Spleen (tissue), 11 donors: ENCODE data around the gene ARPP19. TPM values are rescaled to one million over a fixed set of nuclear protein-coding genes. Genes with fewer than 3 reads are reported as not detected.
A peak's percentile ranks its signal among the peaks of the same experiment; 100 is the strongest.

ENCODE experiments used
- DNase-seq: peaks from one replicate; pipeline ENCODE4 v3.0.0-alpha.2; 2020
- H3K27ac ChIP-seq, 8 donors: fragments of 200-600 bp; sonication (generic) in 7 of 8; 1 replicate in 4 of 8; 2 replicates in 4 of 8; pipeline versions ENCODE4 v1.5.0 to v1.8.0; 2016 to 2021; ENCODE audit warnings: inconsistent platforms in 4 of 8, mild to moderate bottlenecking in 4 of 8, moderate library complexity in 1 of 8
- H3K27me3 ChIP-seq, 7 donors: fragments of 200-600 bp; sonication (generic) in 6 of 7; replicated peaks in 1 of 7; 1 replicate in 4 of 7; 2 replicates in 3 of 7; pipeline versions ENCODE4 v1.5.0 to v1.8.0; 2016 to 2021; ENCODE audit warnings: inconsistent platforms in 3 of 7, mild to moderate bottlenecking in 1 of 7
- H3K36me3 ChIP-seq, 6 donors: fragments of 200-600 bp; sonication (generic) in 5 of 6; 1 replicate in 4 of 6; 2 replicates in 2 of 6; pipeline versions ENCODE4 v1.5.0 to v1.8.0; 2016 to 2021; ENCODE audit warnings: inconsistent platforms in 2 of 6
- H3K4me1 ChIP-seq, 6 donors: fragments of 200-600 bp; sonication (generic) in 5 of 6; 1 replicate in 3 of 6; 2 replicates in 3 of 6; pipeline versions ENCODE4 v1.5.0 to v1.8.0; 2016 to 2021; ENCODE audit warnings: inconsistent platforms in 3 of 6
- H3K4me3 ChIP-seq, 8 donors: fragments of 200-600 bp; sonication (generic) in 7 of 8; 1 replicate in 4 of 8; 2 replicates in 4 of 8; pipeline versions ENCODE4 v1.5.0 to v1.8.0; 2016 to 2021; ENCODE audit warnings: inconsistent platforms in 4 of 8, mild to moderate bottlenecking in 4 of 8, moderate library complexity in 2 of 8
- H3K9me3 ChIP-seq, 8 donors: fragments of 200-600 bp; sonication (generic) in 7 of 8; 1 replicate in 4 of 8; 2 replicates in 4 of 8; pipeline versions ENCODE4 v1.5.0 to v1.8.0; 2016 to 2021; ENCODE audit warnings: inconsistent platforms in 4 of 8
- CTCF ChIP-seq, 11 experiments: fragments of 200-600 bp in 7 of 11; fragments of 450-650 bp in 4 of 11; sonication (generic) in 4 of 11; IDR thresholded peaks in 8 of 11; conservative IDR thresholded peaks in 3 of 11; 1 replicate in 7 of 11; 2 replicates in 4 of 11; pipeline versions ENCODE4 v1.4.0 to v1.8.0; 2016 to 2021; ENCODE audit warnings: antibody characterized with exemption in 11 of 11, inconsistent platforms in 4 of 11, mild to moderate bottlenecking in 1 of 11
- POLR2A ChIP-seq, 3 donors: fragments of 450-650 bp; IDR thresholded peaks; one replicate each; pipeline ENCODE4 v1.5.1; 2017; ENCODE audit warnings: antibody characterized with exemption in 3 of 3, mild to moderate bottlenecking in 1 of 3
- POLR2AphosphoS5 ChIP-seq, 3 donors: sonication (generic); formaldehyde crosslinking; IDR thresholded peaks; one replicate each; pipeline ENCODE4 v1.5.1; 2017; ENCODE audit warnings: antibody characterized with exemption in 3 of 3
- WGBS, 5 donors: extraction: QIAGEN DNeasy Blood & Tissue Kit in 3 of 5; methylation state at CpG; one replicate each; pipeline versions ENCODE4 v1.1.5 to v1.1.7; 2013 to 2018; 5-methylcytosine and 5-hydroxymethylcytosine counted together
- intact Hi-C: fragments of 100-400 bp; cut with DNase I; formaldehyde crosslinking; loops from one replicate; pipeline ENCODE4 v1.15.0; 2023; ENCODE audit warnings: low total_unique reads
- polyA plus RNA-seq, 3 donors: library from polyadenylated mRNA; stranded (reverse); fragments of 200-250 nt; gene quantifications; one replicate each; pipeline ENCODE4 v1.2.1, GENCODE V29; 2013
- total RNA-seq, 7 donors: library from RNA; depleted of rRNA in 3 of 7; stranded (reverse); fragments of >200 nt in 3 of 7; fragmentation: NEBNext Ultra II Directional in 4 of 7; extraction: Animal tissue kit (Norgen Biotek cat#: 25700) in 4 of 7; gene quantifications; one replicate each; pipeline versions ENCODE4 v1.1.0 to v1.2.1, GENCODE V29; 2016 to 2021
- donor health status: healthy with polysubstance abuse.
- donor health status: DM: no; HTN: no; CAD: no; lungs with moderate emphysema.
- donor health status: DM: no; HTN: no; CAD: no.
- donor health status: Bipolar disorder and iron deficiency.
- donor health status: healthy.
- donor health status: DM: no; HTN: no; CAD: no.
- donor health status: DM: yes; HTN: yes; CAD: no.

ARPP19 gene
- total and polyA plus RNA-seq, 10 donors: 18.3 to 132 (median 101) TPM

- 80 to 90% (median 84%) methylated on average over 7 of the region's 7 CpGs for WGBS, 5 donors
- DNase-seq: no peak
- Histone ChIP-seq H3K27me3 (peaks cover 0 to 12% (median 0%) of the 10 kb centered on the region in 7 donors), H3K36me3 (no peaks in the 10 kb centered on the region), H3K9me3 (no peaks in the 10 kb centered on the region), H3K4me3 (peak overlapping the region in 5 of 8 donors; percentile 75 to 81 (median 77)), H3K4me1 (peaks cover 0 to 74% (median 35%) of the 10 kb centered on the region in 6 donors), H3K27ac (peak overlapping the region in 1 of 8 donors; percentile 93)
- TF ChIP-seq POLR2AphosphoS5 (IDR thresholded peaks at IDR 0.05) (no peak), POLR2A (IDR thresholded peaks at IDR 0.05) (no peak), CTCF (IDR thresholded peaks at IDR 0.05 in 8 of 11, conservative IDR thresholded peaks at IDR 0.05 in 3 of 11) (no peak)
- intact Hi-C loops: no loop called here
Measured at GRCh38 chr15:52527196-52527910, 41.5 kb downstream of the ARPP19 start.

GRCh38 chr15:52524223-52525136 is 44.4 kb downstream of the ARPP19 start:
- intact Hi-C loops: no loop called here
- WGBS, 5 donors: 92 to 98% (median 95%) methylated on average over 4 of the region's 4 CpGs
- DNase-seq: no peak
- no peaks in the 10 kb centered on the region for H3K9me3 ChIP-seq
- H3K27me3 ChIP-seq: no peaks in the 10 kb centered on the region
- peaks cover 0 to 94% (median 31%) of the 10 kb centered on the region in 6 donors for H3K4me1 ChIP-seq
- TF ChIP-seq CTCF (IDR thresholded peaks at IDR 0.05 in 8 of 11, conservative IDR thresholded peaks at IDR 0.05 in 3 of 11) (no peak), POLR2A (IDR thresholded peaks at IDR 0.05) (no peak)
- H3K36me3 ChIP-seq: no peaks in the 10 kb centered on the region
- H3K4me3 ChIP-seq: no peak overlapping the region
- H3K27ac ChIP-seq: no peak overlapping the region

- WGBS, 5 donors: 65 to 82% (median 70%) methylated on average over 4 to 5 of the region's 5 CpGs
- TF ChIP-seq CTCF (IDR thresholded peaks at IDR 0.05 in 8 of 11, conservative IDR thresholded peaks at IDR 0.05 in 3 of 11): no peak
- TF ChIP-seq POLR2A (IDR thresholded peaks at IDR 0.05): no peak
- no peak for TF ChIP-seq POLR2AphosphoS5 (IDR thresholded peaks at IDR 0.05)
- intact Hi-C loops: no loop called here
- H3K9me3 ChIP-seq: no peaks in the 10 kb centered on the region
- H3K4me3 ChIP-seq: no peak overlapping the region
- no peak overlapping the region for H3K27ac ChIP-seq
- peaks cover 3 to 98% (median 34%) of the 10 kb centered on the region in 6 donors for H3K4me1 ChIP-seq
- no peak for DNase-seq
- no peaks in the 10 kb centered on the region for H3K27me3 ChIP-seq
- H3K36me3 ChIP-seq: no peaks in the 10 kb centered on the region
Measured at GRCh38 chr15:52523647-52524046, 45.2 kb downstream of the ARPP19 start.

GRCh38 chr15:52523192-52523591 is 45.6 kb downstream of the ARPP19 start:
- no peak overlapping the region for H3K4me3 ChIP-seq
- no peaks in the 10 kb centered on the region for H3K36me3 ChIP-seq
- H3K9me3 ChIP-seq: no peaks in the 10 kb centered on the region
- TF ChIP-seq POLR2AphosphoS5 (IDR thresholded peaks at IDR 0.05) (no peak), POLR2A (IDR thresholded peaks at IDR 0.05) (no peak), CTCF (IDR thresholded peaks at IDR 0.05 in 8 of 11, conservative IDR thresholded peaks at IDR 0.05 in 3 of 11) (no peak)
- no peak for DNase-seq
- H3K27ac ChIP-seq: no peak overlapping the region
- H3K27me3 ChIP-seq: no peaks in the 10 kb centered on the region
- intact Hi-C loops: no loop called here
- H3K4me1 ChIP-seq: peaks cover 5 to 99% (median 37%) of the 10 kb centered on the region in 6 donors
- 84 to 92% (median 87%) methylated on average over 3 of the region's 3 CpGs for WGBS, 5 donors
